ENCODE data around the gene BZW2. TPM values are rescaled to one million over a fixed set of nuclear protein-coding genes. Genes with fewer than 3 reads are reported as not detected.
"Not testable (repeated sequence)": the region's sequence is repeated elsewhere in the genome, so short reads cannot be mapped to it uniquely, and the experiment has no call there.

The BZW2 gene
- polyA plus RNA-seq, 1 experiment, result 54.7 TPM

GRCh38 chr7:16670731-16671344 is 24.9 kb downstream of the BZW2 start:
- POLR2A ChIA-PET, result no interaction called here
- no peaks in the 10 kb centered on the region; the same call in 1 of the 2 replicates for H3K36me3 ChIP-seq (ENCODE audit: control insufficient read depth, insufficient read depth, low read length)
- CTCF ChIA-PET, result no interaction called here

GRCh38 chr7:16671811-16672210 is 25.8 kb downstream of the BZW2 start:
- Histone ChIP-seq H3K27me3 (ENCODE audit: control insufficient read depth, insufficient read depth, low read length) (no peaks in the 10 kb centered on the region), H3K4me3 (ENCODE audit: low read depth, low read length) (no peak overlapping the region), H3K36me3 (ENCODE audit: control insufficient read depth, insufficient read depth, low read length) (no peaks in the 10 kb centered on the region; the same call in 1 of the 2 replicates)
- no peak for TF ChIP-seq CTCF (IDR thresholded peaks at IDR 0.05; ENCODE audit: insufficient read depth, low read depth, low read length)
- ChIA-PET CTCF (no interaction called here), POLR2A (no interaction called here)
- DNase-seq (ENCODE audit: low read depth), result no peak

More at GRCh38 chr7:16670731-16671344, 24.9 kb downstream of the BZW2 start:
- H3K27me3 ChIP-seq (ENCODE audit: control insufficient read depth, insufficient read depth, low read length), result no peaks in the 10 kb centered on the region
- no peak overlapping the region for H3K4me3 ChIP-seq (ENCODE audit: low read depth, low read length)
- no peak for TF ChIP-seq CTCF (IDR thresholded peaks at IDR 0.05; ENCODE audit: insufficient read depth, low read depth, low read length)
- DNase-seq (ENCODE audit: low read depth), result no peak

DNA sequence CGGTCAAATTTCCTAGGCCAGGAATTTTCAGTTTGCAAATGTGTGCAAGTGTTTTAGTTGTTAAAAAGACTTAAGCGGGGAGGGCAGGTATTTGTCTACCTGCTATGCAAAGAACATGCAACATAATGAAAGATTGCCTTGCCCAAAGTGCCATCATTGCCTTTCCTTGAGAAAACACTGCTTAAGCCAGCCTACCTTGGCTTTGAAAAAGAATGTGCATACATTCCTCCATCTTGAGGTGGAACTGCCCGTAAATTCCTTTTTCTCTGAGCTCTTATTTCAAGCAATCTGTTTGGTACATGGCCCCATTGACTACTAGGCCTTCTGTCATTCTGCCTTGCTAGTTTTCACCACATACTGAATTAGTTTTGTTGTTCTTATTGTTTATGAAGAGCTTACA is 29.3 kb downstream of the BZW2 start:
- ChIA-PET POLR2A (no interaction called here), CTCF (interaction anchor here (0.7 kb wide), 1 partner anchor 24 kb away, joined by 3 read pairs; no protein-coding TSS in a partner anchor)
- no peak overlapping the region for H3K4me3 ChIP-seq (ENCODE audit: low read depth, low read length)
- TF ChIP-seq CTCF (IDR thresholded peaks at IDR 0.05; ENCODE audit: insufficient read depth, low read depth, low read length), result no peak
- H3K36me3 ChIP-seq (ENCODE audit: control insufficient read depth, insufficient read depth, low read length), result no peaks in the 10 kb centered on the region
- no peaks in the 10 kb centered on the region for H3K27me3 ChIP-seq (ENCODE audit: control insufficient read depth, insufficient read depth, low read length)
- no peak for DNase-seq (ENCODE audit: low read depth)

GRCh38 chr7:16677978-16678494 is 32.1 kb downstream of the BZW2 start:
- POLR2A ChIA-PET, result no interaction called here
- CTCF ChIA-PET, result interaction anchor here (1.4 kb wide), 1 partner anchor 17 kb away, joined by 3 read pairs; no protein-coding TSS in a partner anchor
- no peak for TF ChIP-seq CTCF (IDR thresholded peaks at IDR 0.05; ENCODE audit: insufficient read depth, low read depth, low read length)

DNA sequence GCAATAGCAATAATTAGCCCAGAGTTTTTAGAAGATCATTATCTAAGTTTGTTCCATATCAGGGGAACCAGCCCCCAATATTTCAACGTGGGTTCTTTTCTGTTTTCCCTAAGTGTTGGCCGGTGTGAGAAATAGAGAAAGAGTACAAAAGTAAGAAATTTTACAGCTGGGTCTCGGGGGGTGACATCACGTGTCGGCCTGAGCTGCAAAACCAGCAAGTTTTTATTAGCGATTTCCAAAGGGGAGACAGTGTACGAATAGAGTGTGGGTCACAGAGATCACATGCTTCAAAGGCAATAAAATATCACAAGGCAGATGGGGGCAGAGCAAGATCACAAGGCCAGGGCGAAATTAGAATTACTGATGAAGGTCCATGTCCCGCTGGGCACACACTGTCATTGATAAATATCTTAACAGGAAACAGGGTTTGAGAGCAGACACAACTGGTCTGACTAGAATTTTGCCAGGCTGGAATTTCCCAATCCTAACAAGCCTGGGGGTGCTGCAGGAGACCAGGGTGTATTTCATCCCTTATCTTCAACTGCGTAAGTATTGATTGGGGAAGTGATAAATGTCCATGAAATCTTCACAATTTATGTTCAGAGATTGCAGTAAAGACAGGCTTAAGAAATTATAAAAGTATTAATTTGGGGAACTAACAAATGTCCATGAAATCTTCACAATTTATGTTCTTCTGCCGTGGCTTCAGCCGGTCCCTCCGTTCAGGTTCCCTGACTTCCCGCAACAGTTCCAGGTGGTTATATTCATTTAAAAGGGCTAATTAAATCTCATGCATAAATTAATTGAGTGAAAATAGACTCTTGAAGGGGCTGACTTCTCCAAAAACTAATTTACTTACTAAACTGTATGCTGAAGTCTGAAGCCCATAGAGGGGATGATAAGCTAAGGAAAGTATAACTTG is 32.9 kb downstream of the BZW2 start:
- H3K27me3 ChIP-seq (ENCODE audit: control insufficient read depth, insufficient read depth, low read length); H3K4me3 ChIP-seq (ENCODE audit: low read depth, low read length); DNase-seq (ENCODE audit: low read depth); POLR2A ChIA-PET; H3K36me3 ChIP-seq (ENCODE audit: control insufficient read depth, insufficient read depth, low read length): not testable (repeated sequence)
- CTCF ChIA-PET, result interaction anchor here (1.4 kb wide), 1 partner anchor 16 kb away, joined by 3 read pairs; no protein-coding TSS in a partner anchor

More at GRCh38 chr7:16677978-16678494, 32.1 kb downstream of the BZW2 start:
- no peaks in the 10 kb centered on the region for H3K36me3 ChIP-seq (ENCODE audit: control insufficient read depth, insufficient read depth, low read length)
- no peak for DNase-seq (ENCODE audit: low read depth)
- H3K4me3 ChIP-seq (ENCODE audit: low read depth, low read length), result no peak overlapping the region
- H3K27me3 ChIP-seq (ENCODE audit: control insufficient read depth, insufficient read depth, low read length), result no peaks in the 10 kb centered on the region

Data from BJ (cell line).